Measurements from ENCODE around the gene IFT122. TPM values are rescaled to one million over a fixed set of nuclear protein-coding genes. Genes with fewer than 3 reads are reported as not detected.
"Not testable (repeated sequence)": the region's sequence is repeated elsewhere in the genome, so short reads cannot be mapped to it uniquely, and the experiment has no call there.

IFT122 gene
- total and polyA plus RNA-seq, 8 donors = 9.9 to 163 (median 19.6) TPM

- H3K36me3 ChIP-seq = peaks cover 23 to 81% (median 73%) of the 10 kb centered on the region in 4 donors
- DNase-seq = no peak
- H3K27me3 ChIP-seq = no peaks in the 10 kb centered on the region
- no peaks in the 10 kb centered on the region for H3K9me3 ChIP-seq
- TF ChIP-seq POLR2AphosphoS5 (IDR thresholded peaks at IDR 0.05) (no peak), EP300 (IDR thresholded peaks at IDR 0.05) (no peak), CTCF (IDR thresholded peaks at IDR 0.05) (no peak), POLR2A (IDR thresholded peaks at IDR 0.05) (no peak)
- no peak overlapping the region for H3K27ac ChIP-seq
- no peak overlapping the region for H3K4me3 ChIP-seq
- 93 to 97% (median 96%) methylated on average over 10 of the region's 10 CpGs for WGBS, 5 donors
- intact Hi-C loops (cut with DNase I; ENCODE audit: low total_unique reads) = no loop called here
- H3K4me1 ChIP-seq = no peaks in the 10 kb centered on the region
Observed at GRCh38 chr3:129474984-129475804, 35.2 kb downstream of the IFT122 start.

GRCh38 chr3:129475863-129476262 lies 35.8 kb downstream of the IFT122 start:
- WGBS, 5 donors = 90 to 100% (median 98%) methylated on average over 3 of the region's 3 CpGs
- TF ChIP-seq CTCF (IDR thresholded peaks at IDR 0.05) = no peak
- TF ChIP-seq POLR2AphosphoS5 (IDR thresholded peaks at IDR 0.05) = no peak
- no peak for TF ChIP-seq POLR2A (IDR thresholded peaks at IDR 0.05)
- TF ChIP-seq EP300 (IDR thresholded peaks at IDR 0.05) = no peak
- Histone ChIP-seq H3K4me3 (no peak overlapping the region), H3K9me3 (no peaks in the 10 kb centered on the region), H3K27ac (no peak overlapping the region), H3K36me3 (peaks cover 23 to 82% (median 75%) of the 10 kb centered on the region in 4 donors), H3K27me3 (no peaks in the 10 kb centered on the region), H3K4me1 (peaks cover 0 to under 1% (median 0%) of the 10 kb centered on the region in 4 donors)
- intact Hi-C loops (cut with DNase I; ENCODE audit: low total_unique reads) = no loop called here
- DNase-seq = no peak

- no peaks in the 10 kb centered on the region for H3K9me3 ChIP-seq
- intact Hi-C loops (cut with DNase I; ENCODE audit: low total_unique reads) = no loop called here
- H3K36me3 ChIP-seq = peaks cover 19 to 79% (median 75%) of the 10 kb centered on the region in 4 donors
- no peak overlapping the region for H3K27ac ChIP-seq
- no peak for DNase-seq
- H3K4me1 ChIP-seq = peaks cover 0 to 5% (median 2%) of the 10 kb centered on the region in 4 donors
- WGBS, 5 donors = 90 to 94% (median 91%) methylated on average over 5 to 6 of the region's 6 CpGs
- no peak overlapping the region for H3K4me3 ChIP-seq
- no peaks in the 10 kb centered on the region for H3K27me3 ChIP-seq
- TF ChIP-seq EP300 (IDR thresholded peaks at IDR 0.05) = no peak
- TF ChIP-seq POLR2AphosphoS5 (IDR thresholded peaks at IDR 0.05) = no peak
- TF ChIP-seq POLR2A (IDR thresholded peaks at IDR 0.05) = no peak
- no peak for TF ChIP-seq CTCF (IDR thresholded peaks at IDR 0.05)
Observed at GRCh38 chr3:129476586-129476985, 36.6 kb downstream of the IFT122 start.

GRCh38 chr3:129481225-129481765 lies 41.3 kb downstream of the IFT122 start:
- WGBS, 5 donors = 55 to 73% (median 67%) methylated on average over 4 to 8 of the region's 11 CpGs
- H3K4me3 ChIP-seq, H3K9me3 ChIP-seq, H3K27me3 ChIP-seq: not testable (repeated sequence)
- peaks cover 14 to 99% (median 95%) of the 10 kb centered on the region in 4 donors for H3K36me3 ChIP-seq
- intact Hi-C loops (cut with DNase I; ENCODE audit: low total_unique reads) = loop anchor here (5.0 to 10.0 kb wide), 2 partner anchors 346 to 444 kb away; no protein-coding TSS in a partner anchor
- peaks cover 0 to 24% (median 4%) of the 10 kb centered on the region in 4 donors for H3K4me1 ChIP-seq
- peak overlapping the region in 1 of 5 donors; percentile 25 for H3K27ac ChIP-seq
- peak in 1 of 2 donors; percentile 62 for DNase-seq
